Activated T-cell treated with anti-CD3 and anti-CD28 coated beads, Interleukin-2, amount 50 U/mL, for 72 hours (primary cell): ENCODE measurements around the gene EXD3. TPM values are rescaled to one million over a fixed set of nuclear protein-coding genes. Genes with fewer than 3 reads are reported as not detected.

Experiments
- ATAC-seq, 2 donors: fragments of 150-1000 bp; cut with Tn5 transposase; replicated peaks in 1 of 2; 2 replicates each; pipeline ENCODE4 v1.10.0; 2021; ENCODE audit warnings: moderate library complexity in 2 of 2, mild to moderate bottlenecking in 1 of 2
- DNase-seq, 2 donors: peaks; one replicate each; pipeline ENCODE4 v3.0.0; 2021 to 2022; ENCODE audit warnings: mixed read lengths in 1 of 2
- H3K27ac Mint-ChIP-seq: one replicate; pipeline ENCODE4 v1.8.0; 2022; ENCODE audit warnings: mild to moderate bottlenecking, moderate library complexity, mixed read lengths
- H3K27me3 Mint-ChIP-seq: one replicate; pipeline ENCODE4 v1.8.0; 2022; ENCODE audit warnings: low read depth, mixed read lengths
- H3K36me3 Mint-ChIP-seq, 2 donors: one replicate each; pipeline ENCODE4 v1.8.0; 2022; ENCODE audit warnings: mixed read lengths in 2 of 2, mild to moderate bottlenecking in 1 of 2; ENCODE audit not compliant: insufficient read depth in 2 of 2
- H3K4me1 Mint-ChIP-seq: one replicate; pipeline ENCODE4 v1.8.0; 2022; ENCODE audit warnings: low read depth, mixed read lengths
- H3K4me3 Mint-ChIP-seq, 2 donors: one replicate each; pipeline ENCODE4 v1.8.0; 2022; ENCODE audit warnings: mild to moderate bottlenecking in 2 of 2, mixed read lengths in 2 of 2, moderate library complexity in 2 of 2
- H3K9me3 Mint-ChIP-seq, 2 donors: one replicate each; pipeline ENCODE4 v1.8.0; 2022; ENCODE audit warnings: mixed read lengths in 2 of 2
- total RNA-seq, 2 donors: library from RNA; stranded (reverse); gene quantifications; one replicate each; pipeline ENCODE4 v1.2.3, GENCODE V29; 2022

The EXD3 gene
- total RNA-seq, 2 donors from 2014 or later: 23.7 to 26.0 TPM

DNA sequence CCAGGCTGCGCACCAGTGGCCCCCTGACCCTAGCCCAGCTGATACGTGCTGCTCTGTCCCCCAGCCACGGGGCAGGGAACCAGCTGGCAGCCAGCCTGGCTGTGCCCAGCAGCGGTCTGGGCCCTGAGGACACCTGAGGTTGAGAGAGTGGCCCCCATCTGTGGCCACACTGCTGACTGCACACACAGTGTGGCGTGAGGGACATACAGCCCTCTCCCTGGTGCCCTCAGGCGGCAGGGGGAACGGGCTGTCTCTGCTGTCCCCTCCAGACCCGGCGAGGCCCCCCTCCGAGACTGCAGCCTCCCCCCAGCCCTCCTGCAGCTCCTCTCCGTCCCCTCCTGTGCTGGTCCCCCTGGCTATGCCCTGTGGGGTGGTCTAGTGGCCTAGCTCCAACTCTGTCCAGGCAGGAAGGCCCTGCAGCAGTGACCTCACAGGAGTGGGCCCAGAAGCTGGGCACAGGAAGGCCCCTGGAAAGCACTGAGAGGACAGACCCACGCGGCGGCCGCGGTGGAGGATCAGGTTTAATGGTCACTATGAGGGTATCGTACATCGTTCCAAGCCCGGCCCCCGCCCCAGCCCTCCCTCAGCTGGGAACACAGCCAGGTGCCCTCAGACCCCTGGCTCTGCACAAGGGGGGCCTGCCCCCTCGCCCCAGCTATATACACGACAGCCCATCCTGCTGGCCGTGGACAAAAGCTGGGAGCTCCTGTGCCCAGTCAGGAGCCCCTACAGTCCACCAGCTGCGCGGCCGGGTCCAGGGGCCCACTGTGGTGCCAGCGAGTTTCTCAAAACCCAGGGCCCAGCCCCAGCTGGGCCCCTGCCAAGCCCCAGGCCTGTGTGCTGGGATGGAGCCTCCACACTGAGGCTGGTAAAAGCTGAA, 25.0 kb upstream of the EXD3 start:
- peaks cover 7% of the 10 kb centered on the region for H3K27me3 Mint-ChIP-seq
- peaks cover 30% of the 10 kb centered on the region for H3K4me1 Mint-ChIP-seq
- H3K9me3 Mint-ChIP-seq: no peaks in the 10 kb centered on the region
- no peak for DNase-seq
- H3K4me3 Mint-ChIP-seq: no peak overlapping the region
- H3K27ac Mint-ChIP-seq: no peak overlapping the region
- no peak for ATAC-seq
- H3K36me3 Mint-ChIP-seq: peaks cover 0 to 5% of the 10 kb centered on the region in 2 donors

DNA sequence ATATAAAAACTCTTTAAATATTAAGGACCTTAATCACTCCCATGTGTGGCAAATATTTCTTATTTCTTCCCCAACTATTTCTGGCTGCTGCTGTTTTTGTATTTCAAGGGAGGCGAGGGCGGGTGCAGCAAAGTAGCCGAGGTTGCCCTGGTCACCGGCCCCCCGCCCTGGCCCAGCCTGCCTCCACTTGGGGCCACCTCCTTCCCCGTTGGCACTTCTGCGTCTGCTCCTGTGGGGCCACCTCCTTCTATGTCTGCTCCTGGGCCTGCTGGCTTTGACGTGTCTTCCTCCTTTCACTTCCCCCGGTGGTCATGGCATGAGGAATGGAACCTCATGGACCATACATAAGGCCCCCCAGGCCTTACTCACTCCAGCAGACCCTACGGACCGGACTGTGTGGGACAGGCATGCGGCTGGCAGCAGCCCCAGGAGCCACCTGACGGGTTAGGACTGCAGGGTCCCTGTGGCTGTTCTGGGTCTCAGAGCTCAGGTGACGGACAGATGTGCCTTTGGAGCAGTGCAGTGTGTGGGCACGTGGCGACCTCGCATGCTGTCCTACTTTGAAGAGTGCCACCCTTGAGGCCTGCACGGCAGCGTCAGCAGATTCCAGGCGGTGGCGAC, 24.0 kb upstream of the EXD3 start:
- Mint-ChIP-seq H3K4me3 (no peak overlapping the region), H3K27ac (no peak overlapping the region), H3K36me3 (peaks cover under 1 to 3% of the 10 kb centered on the region in 2 donors), H3K9me3 (no peaks in the 10 kb centered on the region), H3K27me3 (peaks cover 10% of the 10 kb centered on the region), H3K4me1 (peaks cover 27% of the 10 kb centered on the region)
- ATAC-seq: no peak
- DNase-seq: no peak

DNA sequence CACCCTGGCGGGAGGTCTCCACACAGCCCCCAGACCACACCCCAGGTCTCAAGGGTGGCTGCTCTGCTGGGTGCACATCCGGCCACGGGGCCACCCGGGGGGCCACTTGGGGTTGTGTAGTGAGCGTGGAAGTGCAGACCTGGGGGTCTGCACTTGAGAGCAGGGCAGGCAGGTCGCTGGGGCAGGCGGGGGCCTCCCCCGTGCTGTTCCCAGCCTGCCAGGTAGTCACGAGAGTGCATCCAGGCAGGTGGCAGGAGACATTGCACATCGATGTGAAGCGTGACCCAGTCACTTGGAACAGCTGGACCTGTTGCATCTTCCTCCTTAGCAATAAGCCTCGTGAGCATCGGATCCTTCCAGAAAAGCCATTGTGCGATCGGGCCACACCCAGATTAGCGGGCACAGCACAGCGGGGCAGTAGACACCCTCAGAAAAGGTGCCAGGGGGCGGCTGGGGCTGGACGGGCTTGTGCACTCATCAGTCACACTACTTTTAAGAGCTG, 23.0 kb upstream of the EXD3 start:
- DNase-seq: no peak
- no peak overlapping the region for H3K4me3 Mint-ChIP-seq
- peak in 1 of 2 donors; percentile 2 for ATAC-seq
- H3K4me1 Mint-ChIP-seq: peaks cover 26% of the 10 kb centered on the region
- no peaks in the 10 kb centered on the region for H3K9me3 Mint-ChIP-seq
- H3K27ac Mint-ChIP-seq: no peak overlapping the region
- peaks cover 14% of the 10 kb centered on the region for H3K27me3 Mint-ChIP-seq
- peaks cover 2 to 3% of the 10 kb centered on the region in 2 donors for H3K36me3 Mint-ChIP-seq

DNA sequence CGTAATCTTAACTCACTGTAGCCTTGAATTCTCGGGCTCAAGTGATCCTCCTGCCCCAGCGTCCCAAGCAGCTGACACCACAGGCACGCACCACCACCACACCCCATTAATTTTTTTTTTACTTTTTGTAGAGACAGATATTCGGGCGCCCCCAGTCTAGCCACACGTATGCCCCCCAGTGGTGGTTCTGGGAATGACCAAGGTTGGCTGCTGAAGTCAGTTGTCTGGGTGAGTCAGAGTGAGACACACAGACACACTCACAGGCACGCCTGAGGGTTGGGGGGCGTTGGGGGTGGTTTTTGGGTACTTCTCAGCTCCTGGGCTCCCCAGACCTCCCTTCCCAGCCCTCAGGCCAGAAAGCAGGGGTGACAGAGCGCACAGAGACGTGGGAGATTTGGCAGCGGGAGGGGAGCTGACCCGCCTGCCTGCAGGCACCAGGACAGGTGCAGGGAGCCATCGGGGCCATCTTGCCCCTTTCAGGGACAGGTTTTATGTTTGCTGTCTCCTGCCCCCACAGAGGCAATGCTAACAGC, 22.4 kb upstream of the EXD3 start:
- peaks cover 22% of the 10 kb centered on the region for H3K4me1 Mint-ChIP-seq
- peaks cover 14% of the 10 kb centered on the region for H3K27me3 Mint-ChIP-seq
- no peaks in the 10 kb centered on the region for H3K9me3 Mint-ChIP-seq
- peaks cover 2 to 3% of the 10 kb centered on the region in 2 donors for H3K36me3 Mint-ChIP-seq
- no peak overlapping the region for H3K27ac Mint-ChIP-seq
- ATAC-seq (peak; percentile 83 to 87), DNase-seq (peak; percentile 86)
- peak overlapping the region; percentile 22 to 66 for H3K4me3 Mint-ChIP-seq

DNA sequence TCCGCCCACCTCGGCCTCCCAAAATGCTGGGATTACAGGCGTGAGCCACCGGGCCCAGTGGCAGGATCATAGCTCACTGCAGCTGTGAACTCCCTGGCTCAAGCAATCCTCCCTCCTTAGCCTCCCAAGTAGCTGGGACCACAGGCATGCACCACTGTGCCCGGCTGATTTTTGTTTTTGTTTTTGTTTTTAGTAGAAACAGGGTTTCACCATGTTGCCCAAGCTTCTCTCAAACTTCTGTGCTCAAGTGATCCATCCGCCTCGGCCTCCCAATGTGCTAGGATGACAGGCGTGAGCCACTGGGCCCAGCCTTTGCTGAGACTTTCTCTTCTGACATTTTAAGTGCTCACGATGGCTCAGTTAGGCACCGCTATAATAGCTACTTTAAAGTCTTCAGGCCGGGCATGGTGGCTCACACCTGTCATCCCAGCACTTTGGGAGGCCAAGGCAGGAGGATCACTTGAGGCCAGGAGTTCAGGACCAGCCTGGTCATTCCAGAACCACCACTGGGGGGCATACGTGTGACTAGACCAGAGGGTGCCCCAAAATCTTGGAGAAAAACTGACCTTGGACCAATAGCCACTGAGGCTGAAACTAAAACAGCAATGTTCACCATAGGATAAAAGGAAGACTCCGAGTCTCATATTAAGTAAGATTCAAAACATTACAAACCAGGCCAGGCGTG, 21.3 kb upstream of the EXD3 start:
- peaks cover 18% of the 10 kb centered on the region for H3K4me1 Mint-ChIP-seq

DNA sequence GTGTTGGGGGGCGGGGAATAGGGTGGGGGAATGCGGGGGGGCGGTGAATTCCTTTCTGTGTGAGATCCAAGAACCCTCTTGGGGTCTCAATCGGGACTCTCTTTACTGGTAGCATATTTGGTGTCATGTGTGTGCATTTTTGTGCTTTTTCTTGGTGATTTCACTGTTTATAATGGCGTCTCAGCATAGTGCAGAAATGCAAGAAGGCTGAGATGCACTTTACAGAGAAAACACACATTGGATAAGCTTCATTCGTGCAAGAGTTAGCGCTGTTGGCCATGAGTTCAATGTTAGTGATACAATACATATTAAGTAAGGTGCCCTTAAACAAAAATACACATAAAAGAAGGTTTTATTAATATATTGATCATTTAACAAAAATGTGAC, 19.0 kb upstream of the EXD3 start:
- Mint-ChIP-seq H3K4me3 (peak overlapping the region; percentile 63 to 75), H3K4me1 (peaks cover 18% of the 10 kb centered on the region), H3K27ac (no peak overlapping the region), H3K9me3 (no peaks in the 10 kb centered on the region), H3K27me3 (peaks cover 14% of the 10 kb centered on the region), H3K36me3 (peaks cover 0 to 2% of the 10 kb centered on the region in 2 donors)
- no peak for ATAC-seq
- DNase-seq: no peak

More for the DNA sequence above, 21.3 kb upstream of the EXD3 start:
- Mint-ChIP-seq H3K9me3 (no peaks in the 10 kb centered on the region), H3K36me3 (peaks cover 0 to 2% of the 10 kb centered on the region in 2 donors), H3K4me3 (no peak overlapping the region), H3K27ac (no peak overlapping the region), H3K27me3 (peaks cover 14% of the 10 kb centered on the region)
- ATAC-seq: no peak
- DNase-seq: no peak

DNA sequence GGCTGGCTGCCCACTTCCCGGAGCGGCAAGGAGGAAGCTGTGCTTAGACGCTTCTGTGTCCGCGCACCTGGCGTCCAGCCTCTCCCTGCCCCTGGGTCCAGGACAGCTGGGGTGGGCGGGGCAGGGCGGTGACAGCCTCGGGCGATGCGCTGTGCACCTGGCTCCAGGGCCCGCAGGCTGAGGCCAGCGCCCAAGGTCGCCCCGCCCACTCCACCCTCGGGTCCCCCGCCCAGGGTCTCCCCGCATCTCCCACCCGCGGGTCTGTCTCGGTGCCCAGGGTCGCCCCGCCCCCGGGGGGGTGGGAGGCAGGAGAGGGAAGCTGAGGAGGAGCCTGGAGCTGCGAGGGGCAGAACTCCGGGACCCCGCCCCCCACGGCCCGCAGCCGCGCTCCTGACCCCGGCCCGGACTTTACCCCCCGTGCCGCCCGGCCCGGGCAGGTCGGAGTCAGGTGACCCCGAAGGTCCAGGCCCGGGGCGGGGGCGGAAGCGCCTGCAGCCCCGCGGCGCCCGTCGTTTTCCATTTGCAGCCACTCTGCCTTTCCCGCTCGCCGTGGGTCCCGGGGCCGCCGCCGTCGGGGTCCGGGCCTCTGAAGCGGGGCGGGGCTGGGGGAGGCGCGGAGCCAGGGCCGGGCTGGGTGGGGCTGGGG, 18.4 kb upstream of the EXD3 start, which contains the start of gene ENTPD8:
TSS of gene ENTPD8 (minus strand) at position 69 of the 646 bp plus-strand sequence. CDS start 3,072 bp downstream, outside the sequence.
- no peak for DNase-seq
- Mint-ChIP-seq H3K36me3 (peaks cover 0 to 2% of the 10 kb centered on the region in 2 donors), H3K27me3 (peaks cover 14% of the 10 kb centered on the region), H3K4me1 (peaks cover 18% of the 10 kb centered on the region), H3K27ac (no peak within 1 kb of the TSS), H3K9me3 (no peaks in the 10 kb centered on the region), H3K4me3 (peak within 1 kb of the TSS; percentile 63 to 75)
- peak; percentile 36 to 41 for ATAC-seq

DNA sequence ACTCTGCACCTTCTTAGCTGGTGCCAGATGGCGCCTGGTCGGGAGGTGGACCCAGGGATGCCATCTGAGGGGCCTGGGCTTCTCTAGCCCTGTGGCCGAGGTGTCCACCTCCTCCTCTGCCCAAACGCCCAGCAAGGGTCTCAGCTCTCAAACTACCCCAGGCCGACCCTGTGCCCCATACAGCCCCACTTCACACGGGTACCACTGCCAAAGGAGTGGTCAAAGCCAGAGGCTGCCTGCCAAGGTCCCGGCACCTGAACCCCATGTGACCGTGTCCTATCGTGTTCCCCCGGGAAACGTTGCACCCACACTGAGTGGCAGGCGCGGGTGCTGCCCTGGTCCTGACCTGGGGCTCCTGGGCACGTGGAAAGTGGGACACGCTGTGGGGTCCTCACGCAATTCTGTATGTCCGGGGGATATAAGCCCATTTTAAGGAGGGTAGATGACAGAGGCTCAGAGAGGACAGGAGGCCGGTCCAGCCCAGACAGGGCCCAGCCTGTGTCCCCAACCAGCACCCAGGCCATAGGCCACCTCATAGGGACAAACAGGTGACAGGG, 16.3 kb upstream of the EXD3 start:
- Mint-ChIP-seq H3K36me3 (peaks cover 0 to 2% of the 10 kb centered on the region in 2 donors), H3K4me3 (peak overlapping the region in 1 of 2 donors; percentile 6), H3K9me3 (no peaks in the 10 kb centered on the region), H3K27me3 (peaks cover 14% of the 10 kb centered on the region), H3K27ac (peak overlapping the region; percentile 13), H3K4me1 (peaks cover 5% of the 10 kb centered on the region)
- ATAC-seq: no peak
- DNase-seq: no peak

DNA sequence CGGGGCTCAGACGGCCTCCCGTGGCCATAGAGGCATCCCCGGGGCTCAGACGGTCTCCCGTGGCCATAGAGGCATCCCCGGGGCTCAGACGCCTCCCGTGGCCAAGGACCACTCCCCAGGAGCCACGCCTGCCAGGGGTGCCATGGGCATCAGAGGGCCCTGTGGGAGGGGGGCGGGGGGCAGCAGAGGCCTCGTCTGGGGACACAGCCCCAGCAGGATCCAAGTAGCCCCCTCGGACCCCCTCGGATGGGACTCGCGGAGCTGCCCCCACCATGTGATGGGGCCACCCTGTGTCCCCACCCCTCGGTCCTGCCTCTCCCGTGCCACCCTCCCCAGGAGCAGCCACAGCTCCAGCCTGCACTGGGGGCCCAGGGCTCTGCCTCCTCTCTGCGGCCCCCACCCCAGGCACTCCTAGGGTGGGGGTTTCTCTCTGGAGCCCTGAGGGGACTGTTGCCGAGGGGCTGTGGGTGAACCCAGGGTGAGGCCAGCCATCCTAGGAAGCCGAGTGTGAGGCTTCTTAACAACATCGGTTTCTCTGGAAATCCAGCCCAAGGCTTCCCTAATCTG, 15.7 kb upstream of the EXD3 start:
- H3K36me3 Mint-ChIP-seq: peaks cover 0 to 2% of the 10 kb centered on the region in 2 donors
- H3K27ac Mint-ChIP-seq: no peak overlapping the region
- DNase-seq (no peak), ATAC-seq (no peak)
- H3K27me3 Mint-ChIP-seq: peaks cover 12% of the 10 kb centered on the region
- H3K4me3 Mint-ChIP-seq: no peak overlapping the region
- no peaks in the 10 kb centered on the region for H3K9me3 Mint-ChIP-seq
- peaks cover 5% of the 10 kb centered on the region for H3K4me1 Mint-ChIP-seq

DNA sequence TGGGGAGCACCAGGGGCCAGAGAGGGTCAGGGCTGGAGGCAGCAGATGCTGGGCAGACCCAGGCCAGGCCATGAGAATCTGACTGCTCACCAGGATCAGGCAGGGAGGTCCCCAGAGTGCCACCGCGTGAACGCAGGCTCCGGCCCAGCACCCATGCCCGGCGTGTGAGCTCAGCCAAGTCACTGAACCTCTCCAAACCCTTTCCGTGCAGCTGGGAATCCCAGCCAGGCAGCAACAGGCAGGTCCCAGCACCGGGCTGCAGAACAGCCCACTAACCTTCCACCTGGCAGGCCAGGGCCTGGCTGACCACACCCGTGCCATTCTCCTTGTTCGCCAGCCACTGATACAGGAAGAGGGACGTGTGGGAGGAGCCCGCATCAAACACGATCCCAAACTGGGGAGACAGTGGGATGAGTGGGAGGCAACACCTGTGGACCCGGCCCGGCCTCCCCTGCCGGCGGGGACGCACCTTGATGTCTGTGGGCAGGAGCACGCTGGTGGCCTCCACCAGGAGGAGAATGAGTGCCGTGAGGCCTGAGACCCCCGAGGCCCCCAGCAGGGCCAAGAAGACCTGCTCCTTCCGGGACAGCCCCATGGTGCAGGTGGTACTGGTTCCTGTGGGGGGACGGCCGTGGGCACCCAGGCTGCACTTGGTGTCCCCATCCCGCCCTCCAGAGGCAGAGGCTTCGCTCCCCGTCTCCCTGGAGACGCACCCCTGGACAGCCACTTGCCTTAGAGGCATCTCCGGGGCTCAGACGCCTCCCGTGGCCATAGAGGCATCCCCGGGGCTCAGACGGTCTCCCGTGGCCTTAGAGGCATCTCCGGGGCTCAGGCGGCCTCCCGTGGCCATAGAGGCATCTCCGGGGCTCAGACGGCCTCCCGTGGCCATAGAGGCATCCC, 15.0 kb upstream of the EXD3 start:
- Mint-ChIP-seq H3K27me3 (peaks cover 6% of the 10 kb centered on the region), H3K27ac (no peak overlapping the region), H3K36me3 (peaks cover 0 to 2% of the 10 kb centered on the region in 2 donors), H3K4me3 (no peak overlapping the region), H3K4me1 (peaks cover 5% of the 10 kb centered on the region), H3K9me3 (no peaks in the 10 kb centered on the region)
- DNase-seq: no peak
- ATAC-seq: no peak
